ACHN (cell line): ENCODE data around the gene LCN1.
"Not testable (repeated sequence)": the region's sequence is repeated elsewhere in the genome, so short reads cannot be mapped to it uniquely, and the experiment has no call there.

ENCODE experiments used
- DNase-seq: peaks from one replicate; pipeline ENCODE4 v3.0.0-alpha.2; 2015
- in situ Hi-C: cut with HindIII; loops from 2 replicates; pipeline ENCODE4 v1.10.0; 2017; ENCODE audit warnings: low sequenced_read_pairs, low pct_ligation_motif_present, low pct_unique_long_range_greater_than_20kb

Gene LCN1

GRCh38 chr9:135515083-135515951 lies 5.9 kb upstream of the LCN1 start:
- no peak for DNase-seq
- in situ Hi-C loops, result no loop called here

- in situ Hi-C loops, result no loop called here
- no peak for DNase-seq
These were observed 4.9 kb upstream of the LCN1 start for GRCh38 chr9:135516132-135516860.

- in situ Hi-C loops, result no loop called here
These were observed 3.8 kb upstream of the LCN1 start for GRCh38 chr9:135517407-135517822.

GRCh38 chr9:135519179-135519971 lies 1.9 kb upstream of the LCN1 start:
- in situ Hi-C loops, result no loop called here
- DNase-seq, result no peak

More at GRCh38 chr9:135517407-135517822, 3.8 kb upstream of the LCN1 start:
- no peak for DNase-seq

GRCh38 chr9:135521608-135522095 lies 412 bp downstream of the LCN1 start:
- in situ Hi-C loops, result no loop called here
- no peak for DNase-seq

GRCh38 chr9:135522137-135522877 lies 1.1 kb downstream of the LCN1 start:
- in situ Hi-C loops, result no loop called here
- no peak for DNase-seq

GRCh38 chr9:135522931-135523330 lies 1.7 kb downstream of the LCN1 start:
- no peak for DNase-seq
- in situ Hi-C loops, result no loop called here

- no peak for DNase-seq
- in situ Hi-C loops, result no loop called here
These were observed 2.4 kb downstream of the LCN1 start for GRCh38 chr9:135523521-135524129.

- no peak for DNase-seq
- in situ Hi-C loops, result no loop called here
These were observed 3.1 kb downstream of the LCN1 start for GRCh38 chr9:135524130-135524861.

GRCh38 chr9:135525241-135526088 lies 4.2 kb downstream of the LCN1 start:
- no peak for DNase-seq
- in situ Hi-C loops, result no loop called here

GRCh38 chr9:135526089-135526729 lies 5.0 kb downstream of the LCN1 start:
- no peak for DNase-seq
- in situ Hi-C loops, result no loop called here

GRCh38 chr9:135526730-135527571 lies 5.7 kb downstream of the LCN1 start:
- in situ Hi-C loops, result no loop called here
- no peak for DNase-seq

GRCh38 chr9:135528842-135529435 lies 7.7 kb downstream of the LCN1 start:
- in situ Hi-C loops, DNase-seq: not testable (repeated sequence)

- no peak for DNase-seq
- in situ Hi-C loops, result no loop called here
These were observed 8.9 kb downstream of the LCN1 start for GRCh38 chr9:135530146-135530545.

GRCh38 chr9:135531096-135531495 lies 9.9 kb downstream of the LCN1 start:
- in situ Hi-C loops, result no loop called here
- no peak for DNase-seq
